ENCODE data around the gene ZBTB33.

ZBTB33 gene

DNA sequence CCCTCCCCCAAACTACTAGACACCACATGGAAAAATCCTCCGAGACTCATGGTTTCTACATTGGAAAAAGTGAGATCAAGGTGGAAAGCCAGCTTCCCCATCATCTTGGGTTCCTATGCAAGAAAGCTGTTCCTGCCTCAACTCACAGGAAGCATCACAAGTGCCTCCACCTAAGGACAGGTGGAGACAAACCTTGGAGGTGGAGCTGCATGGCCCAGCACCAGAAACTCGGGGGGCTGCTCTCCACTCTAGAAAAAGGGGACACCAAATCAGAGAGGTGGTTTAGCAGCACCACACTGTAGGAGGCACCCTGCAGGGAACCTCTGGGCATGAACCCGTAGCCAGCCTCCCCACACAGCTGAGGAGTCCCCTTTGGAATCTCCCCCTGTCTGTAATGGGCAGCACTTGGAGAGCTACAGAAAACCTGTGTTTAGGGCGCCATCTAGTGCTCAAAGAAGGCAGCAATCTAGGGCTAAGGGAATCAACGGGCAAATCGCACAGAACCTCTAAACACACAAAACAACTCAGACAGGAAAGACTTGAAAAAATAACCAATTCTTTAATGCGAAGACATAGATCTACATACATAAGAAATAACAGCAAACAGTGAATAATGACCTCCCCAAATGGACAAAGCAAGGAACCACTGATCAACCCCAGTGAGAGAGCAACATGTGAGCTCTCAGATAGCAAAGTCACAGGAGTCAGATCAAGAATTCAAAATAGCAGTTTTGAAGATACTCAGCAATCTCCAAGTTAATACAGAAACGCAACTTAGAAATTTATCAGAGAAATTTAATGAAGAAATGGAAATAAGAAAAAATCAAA is 37.0 kb upstream of the ZBTB33 start:
- POLR2A ChIA-PET: no interaction called here
- Histone ChIP-seq H3K9me3 (ENCODE audit: control insufficient read depth, insufficient read depth, low read depth, low read length) (no peaks in the 10 kb centered on the region; the same call in none of the 2 replicates), H3K36me3 (ENCODE audit: control insufficient read depth in 2 of 2, insufficient read depth in 1 of 2, low read length in 2 of 2) (no peaks in the 10 kb centered on the region; a peak in 1 of 3 replicates), H3K4me1 (ENCODE audit: control insufficient read depth, insufficient read depth, low read length) (no peaks in the 10 kb centered on the region), H3K27ac (ENCODE audit: extremely low read depth, low read depth, low read length) (no peak overlapping the region), H3K4me3 (ENCODE audit: low read depth, low read length) (no peak overlapping the region)
- TF ChIP-seq ZNF596 (tag by site-specific recombination; IDR thresholded peaks at IDR 0.05): no peak
- peak; percentile 87 for TF ChIP-seq ZNF654 (tag by site-specific recombination; IDR thresholded peaks at IDR 0.05; ENCODE audit: low read depth)
- peak; percentile 68; the same call in 1 of the 2 replicates for TF ChIP-seq SCRT2 (tag by site-specific recombination; IDR thresholded peaks at IDR 0.05)
- TF ChIP-seq SCRT1 (tag by site-specific recombination; IDR thresholded peaks at IDR 0.05; ENCODE audit: borderline replicate concordance): peak; percentile 61; the same call in 1 of the 2 replicates
- no peak for TF ChIP-seq ZNF610 (tag by site-specific recombination; IDR thresholded peaks at IDR 0.05; ENCODE audit: borderline replicate concordance)
- TF ChIP-seq REPIN1 (tag by site-specific recombination; IDR thresholded peaks at IDR 0.05; ENCODE audit: low read depth): no peak
- TF ChIP-seq ZNF629 (tag by site-specific recombination; IDR thresholded peaks at IDR 0.05): no peak
- no peak for TF ChIP-seq ZNF132 (tag by site-specific recombination; IDR thresholded peaks at IDR 0.05; ENCODE audit: borderline replicate concordance)
- no peak for TF ChIP-seq BCL11B (tag by site-specific recombination; IDR thresholded peaks at IDR 0.05; ENCODE audit: low read depth)
- TF ChIP-seq, protein P1, sequence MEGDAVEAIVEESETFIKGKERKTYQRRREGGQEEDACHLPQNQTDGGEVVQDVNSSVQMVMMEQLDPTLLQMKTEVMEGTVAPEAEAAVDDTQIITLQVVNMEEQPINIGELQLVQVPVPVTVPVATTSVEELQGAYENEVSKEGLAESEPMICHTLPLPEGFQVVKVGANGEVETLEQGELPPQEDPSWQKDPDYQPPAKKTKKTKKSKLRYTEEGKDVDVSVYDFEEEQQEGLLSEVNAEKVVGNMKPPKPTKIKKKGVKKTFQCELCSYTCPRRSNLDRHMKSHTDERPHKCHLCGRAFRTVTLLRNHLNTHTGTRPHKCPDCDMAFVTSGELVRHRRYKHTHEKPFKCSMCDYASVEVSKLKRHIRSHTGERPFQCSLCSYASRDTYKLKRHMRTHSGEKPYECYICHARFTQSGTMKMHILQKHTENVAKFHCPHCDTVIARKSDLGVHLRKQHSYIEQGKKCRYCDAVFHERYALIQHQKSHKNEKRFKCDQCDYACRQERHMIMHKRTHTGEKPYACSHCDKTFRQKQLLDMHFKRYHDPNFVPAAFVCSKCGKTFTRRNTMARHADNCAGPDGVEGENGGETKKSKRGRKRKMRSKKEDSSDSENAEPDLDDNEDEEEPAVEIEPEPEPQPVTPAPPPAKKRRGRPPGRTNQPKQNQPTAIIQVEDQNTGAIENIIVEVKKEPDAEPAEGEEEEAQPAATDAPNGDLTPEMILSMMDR (tag by site-specific recombination; IDR thresholded peaks at IDR 0.05): peak; percentile 51
- TF ChIP-seq ZFHX2 (tag by site-specific recombination; conservative IDR thresholded peaks at IDR 0.05): no peak
- CTCF ChIA-PET: interaction anchor here (0.6 to 2.9 kb wide), 39 partner anchors 9 to 1331 kb away, joined by 3 to 41 read pairs (median 4); partner anchors contain the start of gene ZBTB33

DNA sequence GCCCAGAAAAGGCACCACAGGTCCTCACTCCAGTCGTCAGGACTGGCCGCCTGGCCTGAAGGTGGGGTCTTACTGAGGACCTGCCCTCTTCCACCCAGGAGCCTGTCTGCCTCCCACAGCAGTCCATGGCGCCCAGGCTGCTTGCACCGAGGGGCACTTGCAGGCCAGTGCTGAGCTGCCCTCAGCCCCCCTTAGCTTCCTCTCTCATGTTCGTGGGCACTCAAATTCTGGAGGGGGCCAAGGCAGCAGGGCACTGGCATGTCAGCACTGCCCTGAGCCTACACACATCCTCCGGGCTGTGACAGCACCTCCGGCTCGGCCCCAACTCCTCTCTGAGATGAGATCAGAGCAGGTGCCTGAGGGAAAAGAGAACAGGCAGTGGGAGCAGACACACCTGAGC is 27.2 kb upstream of the ZBTB33 start:
- Histone ChIP-seq H3K27ac (ENCODE audit: extremely low read depth, low read depth, low read length) (no peak overlapping the region), H3K4me3 (ENCODE audit: low read depth, low read length) (no peak overlapping the region), H3K4me1 (ENCODE audit: control insufficient read depth, insufficient read depth, low read length) (no peaks in the 10 kb centered on the region), H3K36me3 (ENCODE audit: control insufficient read depth in 2 of 2, insufficient read depth in 1 of 2, low read length in 2 of 2) (peaks cover 0 to 5% of the 10 kb centered on the region in 2 experiments), H3K9me3 (ENCODE audit: control insufficient read depth, insufficient read depth, low read depth, low read length) (no peaks in the 10 kb centered on the region; the same call in 1 of the 2 replicates)
- TF ChIP-seq, protein P2, sequence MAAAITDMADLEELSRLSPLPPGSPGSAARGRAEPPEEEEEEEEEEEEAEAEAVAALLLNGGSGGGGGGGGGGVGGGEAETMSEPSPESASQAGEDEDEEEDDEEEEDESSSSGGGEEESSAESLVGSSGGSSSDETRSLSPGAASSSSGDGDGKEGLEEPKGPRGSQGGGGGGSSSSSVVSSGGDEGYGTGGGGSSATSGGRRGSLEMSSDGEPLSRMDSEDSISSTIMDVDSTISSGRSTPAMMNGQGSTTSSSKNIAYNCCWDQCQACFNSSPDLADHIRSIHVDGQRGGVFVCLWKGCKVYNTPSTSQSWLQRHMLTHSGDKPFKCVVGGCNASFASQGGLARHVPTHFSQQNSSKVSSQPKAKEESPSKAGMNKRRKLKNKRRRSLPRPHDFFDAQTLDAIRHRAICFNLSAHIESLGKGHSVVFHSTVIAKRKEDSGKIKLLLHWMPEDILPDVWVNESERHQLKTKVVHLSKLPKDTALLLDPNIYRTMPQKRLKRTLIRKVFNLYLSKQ (tag by site-specific recombination; IDR thresholded peaks at IDR 0.05; ENCODE audit: borderline replicate concordance): no peak
- no peak for TF ChIP-seq HOXC10 (CRISPR knock-in tag; IDR thresholded peaks at IDR 0.05)
- TF ChIP-seq, protein P3, sequence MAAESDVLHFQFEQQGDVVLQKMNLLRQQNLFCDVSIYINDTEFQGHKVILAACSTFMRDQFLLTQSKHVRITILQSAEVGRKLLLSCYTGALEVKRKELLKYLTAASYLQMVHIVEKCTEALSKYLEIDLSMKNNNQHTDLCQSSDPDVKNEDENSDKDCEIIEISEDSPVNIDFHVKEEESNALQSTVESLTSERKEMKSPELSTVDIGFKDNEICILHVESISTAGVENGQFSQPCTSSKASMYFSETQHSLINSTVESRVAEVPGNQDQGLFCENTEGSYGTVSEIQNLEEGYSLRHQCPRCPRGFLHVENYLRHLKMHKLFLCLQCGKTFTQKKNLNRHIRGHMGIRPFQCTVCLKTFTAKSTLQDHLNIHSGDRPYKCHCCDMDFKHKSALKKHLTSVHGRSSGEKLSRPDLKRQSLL (tag by site-specific recombination; IDR thresholded peaks at IDR 0.05): no peak
- TF ChIP-seq ZNF473 (tag by site-specific recombination; IDR thresholded peaks at IDR 0.05): no peak
- no peak for TF ChIP-seq ZNF426 (tag by site-specific recombination; IDR thresholded peaks at IDR 0.05)
- TF ChIP-seq ZNF560 (tag by site-specific recombination; IDR thresholded peaks at IDR 0.05; ENCODE audit: borderline replicate concordance): no peak
- TF ChIP-seq ZNF654 (tag by site-specific recombination; IDR thresholded peaks at IDR 0.05; ENCODE audit: low read depth): no peak
- no peak for TF ChIP-seq KLF8 (tag by site-specific recombination; IDR thresholded peaks at IDR 0.05)
- ChIA-PET POLR2A (no interaction called here), CTCF (interaction anchor here (1.4 kb wide), 1 partner anchor 10 kb away, joined by 11 read pairs; no protein-coding TSS in a partner anchor)

All from HEK293 (cell line).